Measurements from ENCODE around the gene GFPT1. TPM values are rescaled to one million over a fixed set of nuclear protein-coding genes. Genes with fewer than 3 reads are reported as not detected.

GFPT1 gene
- total RNA-seq, 6 donors from 2014 or later: 16.1 to 99.0 (median 38.5) TPM

DNA sequence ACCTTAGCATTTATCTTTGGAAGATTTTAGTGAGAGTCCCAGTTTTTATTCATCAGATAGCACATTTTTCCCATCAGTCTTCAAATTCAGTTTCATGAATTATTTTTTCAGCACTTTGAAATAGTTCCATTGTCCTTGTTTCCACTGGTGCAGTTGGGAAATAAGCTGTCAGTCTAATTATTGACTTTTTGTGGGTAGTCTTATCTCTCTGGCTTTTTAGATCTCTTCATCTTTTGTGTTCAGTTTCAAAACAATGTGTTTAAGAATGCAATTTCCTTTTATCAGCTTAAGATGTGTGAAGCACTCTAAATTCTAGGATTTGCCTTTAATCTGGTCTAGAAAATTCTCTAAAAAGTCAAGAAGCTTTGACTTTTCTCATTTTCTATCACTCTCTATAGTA is 70.5 kb downstream of the GFPT1 start:
- no peak for ATAC-seq (ENCODE audit: low FRiP score in 2 of 2)
- no peak for DNase-seq
- Histone ChIP-seq H3K36me3 (peaks cover 0 to 11% (median 1%) of the 10 kb centered on the region in 4 donors), H3K27ac (no peak overlapping the region), H3K27me3 (no peaks in the 10 kb centered on the region), H3K4me3 (no peak overlapping the region), H3K4me1 (no peaks in the 10 kb centered on the region), H3K9me3 (no peaks in the 10 kb centered on the region)
- TF ChIP-seq POLR2A (IDR thresholded peaks at IDR 0.05) (no peak), CTCF (IDR thresholded peaks at IDR 0.05) (no peak), POLR2AphosphoS5 (IDR thresholded peaks at IDR 0.05) (no peak), EP300 (IDR thresholded peaks at IDR 0.05) (no peak)

DNA sequence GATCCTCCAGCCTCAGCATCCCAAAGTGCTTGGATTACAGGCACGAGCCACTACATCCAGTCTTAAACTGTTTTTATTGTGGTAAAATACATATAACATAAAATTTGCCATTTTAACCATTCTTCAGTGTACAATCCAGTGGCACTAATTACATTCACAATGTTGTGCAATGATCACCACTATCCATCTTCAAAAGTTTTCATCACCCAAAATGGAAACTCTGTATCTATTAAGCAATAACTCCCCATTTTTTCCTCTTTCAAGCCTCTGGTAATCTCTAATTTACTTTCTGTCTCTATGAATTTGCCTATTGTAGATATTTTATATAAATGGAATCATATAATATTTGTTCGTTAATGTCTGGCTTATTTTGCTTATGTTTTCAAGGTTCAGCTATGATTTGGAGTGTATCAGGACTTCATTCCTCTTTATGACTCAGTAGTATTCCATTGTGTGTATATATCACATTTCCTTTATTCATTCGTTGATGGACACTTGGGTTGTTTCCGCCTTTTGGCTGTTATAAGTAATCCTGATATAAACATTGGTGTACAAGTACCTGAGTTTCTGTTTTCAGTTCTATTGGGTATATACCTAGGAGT is 71.8 kb downstream of the GFPT1 start:
- DNase-seq (no peak), ATAC-seq (ENCODE audit: low FRiP score in 2 of 2) (no peak)
- H3K27me3 ChIP-seq: no peaks in the 10 kb centered on the region
- H3K27ac ChIP-seq: no peak overlapping the region
- WGBS, 2 donors: 92 to 93% methylated on average over 4 of the region's 4 CpGs
- no peaks in the 10 kb centered on the region for H3K9me3 ChIP-seq
- peaks cover 0 to 11% (median 1%) of the 10 kb centered on the region in 4 donors for H3K36me3 ChIP-seq
- TF ChIP-seq POLR2AphosphoS5 (IDR thresholded peaks at IDR 0.05) (no peak), POLR2A (IDR thresholded peaks at IDR 0.05) (no peak), CTCF (IDR thresholded peaks at IDR 0.05) (no peak), EP300 (IDR thresholded peaks at IDR 0.05) (no peak)
- peaks cover 4 to 5% (median 4%) of the 10 kb centered on the region in 4 donors for H3K4me1 ChIP-seq
- H3K4me3 ChIP-seq: no peak overlapping the region

GRCh38 chr2:69311024-69311416 is 76.0 kb downstream of the GFPT1 start:
- Histone ChIP-seq H3K9me3 (no peaks in the 10 kb centered on the region), H3K4me3 (no peak overlapping the region), H3K4me1 (peaks cover 28 to 40% (median 35%) of the 10 kb centered on the region in 4 donors), H3K27ac (no peak overlapping the region), H3K36me3 (no peaks in the 10 kb centered on the region), H3K27me3 (peaks cover 0 to 3% (median 0%) of the 10 kb centered on the region in 4 donors)
- DNase-seq: no peak
- ATAC-seq (ENCODE audit: low FRiP score in 2 of 2): no peak
- WGBS, 2 donors: 47 to 62% methylated on average over 2 of the region's 2 CpGs
- TF ChIP-seq POLR2A (IDR thresholded peaks at IDR 0.05) (no peak), POLR2AphosphoS5 (IDR thresholded peaks at IDR 0.05) (no peak), CTCF (IDR thresholded peaks at IDR 0.05) (no peak), EP300 (IDR thresholded peaks at IDR 0.05) (no peak)

DNA sequence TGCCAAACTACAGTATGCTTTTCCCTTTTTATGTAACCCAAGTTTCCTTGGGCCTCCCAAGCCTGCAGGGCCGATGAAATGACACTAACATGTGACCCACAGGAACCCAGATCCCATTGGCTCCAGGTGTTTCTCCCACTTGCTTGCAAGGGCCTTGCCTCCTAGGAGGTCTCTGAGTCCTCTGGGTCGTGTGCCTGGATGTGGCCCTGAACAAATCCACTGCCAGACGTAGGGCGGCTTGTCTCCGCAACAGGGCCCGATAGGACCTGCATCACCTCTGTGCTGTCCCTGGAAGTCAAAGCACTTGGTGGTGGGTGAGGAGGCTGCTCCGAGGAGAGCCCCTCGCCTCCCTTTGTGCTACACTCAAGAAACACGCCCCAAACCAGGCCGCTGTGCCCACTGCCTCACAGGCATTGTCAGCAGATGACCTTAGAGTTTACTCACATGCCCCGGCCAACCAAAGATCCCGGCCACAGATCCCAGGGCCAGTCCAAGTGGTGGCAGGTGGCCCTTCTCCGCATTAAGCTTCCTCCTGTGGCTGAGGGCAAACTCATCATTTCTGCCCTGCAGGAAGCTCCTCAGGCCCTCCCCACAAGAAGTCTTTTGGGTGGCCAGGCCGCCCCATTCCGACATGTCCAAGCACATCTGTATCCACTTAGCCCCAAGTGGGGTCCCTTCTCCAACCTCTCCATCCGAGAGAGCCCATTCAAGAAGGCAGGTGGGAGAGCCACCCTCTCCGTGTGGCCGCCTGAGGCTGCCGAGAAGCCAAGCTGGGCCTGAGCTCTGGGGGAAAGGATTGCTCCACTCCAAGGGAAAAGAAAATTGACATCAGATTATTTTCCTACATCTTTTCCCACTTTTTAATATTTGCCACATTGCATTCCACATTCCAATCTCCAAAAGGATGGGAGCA is 76.7 kb downstream of the GFPT1 start:
- no peak for TF ChIP-seq POLR2AphosphoS5 (IDR thresholded peaks at IDR 0.05)
- no peak for TF ChIP-seq POLR2A (IDR thresholded peaks at IDR 0.05)
- TF ChIP-seq CTCF (IDR thresholded peaks at IDR 0.05): no peak
- TF ChIP-seq EP300 (IDR thresholded peaks at IDR 0.05): no peak

More for the DNA sequence above, 76.7 kb downstream of the GFPT1 start:
- DNase-seq: peak in 1 of 2 donors; percentile 37
- peak overlapping the region; percentile 27 to 74 (median 67) for H3K27ac ChIP-seq
- no peaks in the 10 kb centered on the region for H3K36me3 ChIP-seq
- H3K4me1 ChIP-seq: peaks cover 33 to 45% (median 38%) of the 10 kb centered on the region in 4 donors
- 92 to 93% methylated on average over 11 to 19 of the region's 19 CpGs for WGBS, 2 donors
- no peak for ATAC-seq (ENCODE audit: low FRiP score in 2 of 2)
- H3K4me3 ChIP-seq: no peak overlapping the region
- no peaks in the 10 kb centered on the region for H3K9me3 ChIP-seq
- peaks cover 0 to 3% (median 0%) of the 10 kb centered on the region in 4 donors for H3K27me3 ChIP-seq
